Measurements from ENCODE around the gene C17orf50. TPM values are rescaled to one million over a fixed set of nuclear protein-coding genes. Genes with fewer than 3 reads are reported as not detected.

C17orf50 gene
- total and polyA plus RNA-seq, 2 donors from 2014 or later, result 0.41 TPM; not detected in 1

- Histone ChIP-seq H3K4me1 (ENCODE audit: control insufficient read depth in 2 of 3, insufficient read depth in 2 of 3, low read depth in 1 of 3, low read length in 3 of 3) (peaks cover 0 to 12% (median 5%) of the 10 kb centered on the region in 3 donors), H3K9me3 (ENCODE audit: control insufficient read depth in 2 of 3, insufficient read depth in 1 of 3, low read length in 3 of 3) (no peaks in the 10 kb centered on the region), H3K4me3 (ENCODE audit: low read length in 3 of 3) (no peak overlapping the region), H3K27ac (ENCODE audit: low read depth in 2 of 2, low read length in 2 of 2) (no peak overlapping the region), H3K27me3 (ENCODE audit: control insufficient read depth, insufficient read depth, low read length) (no peaks in the 10 kb centered on the region), H3K9ac (ENCODE audit: low read length in 3 of 3) (no peak overlapping the region), H3K36me3 (ENCODE audit: control insufficient read depth in 2 of 3, insufficient read depth in 3 of 3, low read length in 3 of 3) (no peaks in the 10 kb centered on the region)
- no peak for TF ChIP-seq CTCF (IDR thresholded peaks at IDR 0.05; ENCODE audit: borderline replicate concordance, extremely low read depth, insufficient read depth)
- no peak for FAIRE-seq
- DNase-seq, result no peak
- intact Hi-C loops (cut with DNase I), result no loop called here
Observed at GRCh38 chr17:35733366-35733765, 27.3 kb upstream of the C17orf50 start.

- intact Hi-C loops (cut with DNase I), result no loop called here
- H3K36me3 ChIP-seq (ENCODE audit: control insufficient read depth in 2 of 3, insufficient read depth in 3 of 3, low read length in 3 of 3), result no peaks in the 10 kb centered on the region
- H3K9ac ChIP-seq (ENCODE audit: low read length in 3 of 3), result no peak overlapping the region
- H3K9me3 ChIP-seq (ENCODE audit: control insufficient read depth in 2 of 3, insufficient read depth in 1 of 3, low read length in 3 of 3), result no peaks in the 10 kb centered on the region
- DNase-seq (no peak), FAIRE-seq (no peak)
- H3K27ac ChIP-seq (ENCODE audit: low read depth in 2 of 2, low read length in 2 of 2), result no peak overlapping the region
- TF ChIP-seq CTCF (IDR thresholded peaks at IDR 0.05; ENCODE audit: borderline replicate concordance, extremely low read depth, insufficient read depth), result no peak
- no peak overlapping the region for H3K4me3 ChIP-seq (ENCODE audit: low read length in 3 of 3)
- no peaks in the 10 kb centered on the region for H3K27me3 ChIP-seq (ENCODE audit: control insufficient read depth, insufficient read depth, low read length)
- H3K4me1 ChIP-seq (ENCODE audit: control insufficient read depth in 2 of 3, insufficient read depth in 2 of 3, low read depth in 1 of 3, low read length in 3 of 3), result peaks cover 0 to 12% (median 5%) of the 10 kb centered on the region in 3 donors
Observed at GRCh38 chr17:35734396-35734795, 26.3 kb upstream of the C17orf50 start.

GRCh38 chr17:35735036-35735805 lies 25.5 kb upstream of the C17orf50 start:
- peaks cover 0 to 12% (median 5%) of the 10 kb centered on the region in 3 donors for H3K4me1 ChIP-seq (ENCODE audit: control insufficient read depth in 2 of 3, insufficient read depth in 2 of 3, low read depth in 1 of 3, low read length in 3 of 3)
- intact Hi-C loops (cut with DNase I), result no loop called here
- H3K27ac ChIP-seq (ENCODE audit: low read depth in 2 of 2, low read length in 2 of 2), result no peak overlapping the region
- H3K27me3 ChIP-seq (ENCODE audit: control insufficient read depth, insufficient read depth, low read length), result no peaks in the 10 kb centered on the region
- no peaks in the 10 kb centered on the region for H3K9me3 ChIP-seq (ENCODE audit: control insufficient read depth in 2 of 3, insufficient read depth in 1 of 3, low read length in 3 of 3)
- no peaks in the 10 kb centered on the region for H3K36me3 ChIP-seq (ENCODE audit: control insufficient read depth in 2 of 3, insufficient read depth in 3 of 3, low read length in 3 of 3)
- no peak overlapping the region for H3K4me3 ChIP-seq (ENCODE audit: low read length in 3 of 3)
- H3K9ac ChIP-seq (ENCODE audit: low read length in 3 of 3), result no peak overlapping the region
- DNase-seq (peak in 1 of 5 donors; percentile 81), FAIRE-seq (no peak)
- TF ChIP-seq CTCF (IDR thresholded peaks at IDR 0.05; ENCODE audit: borderline replicate concordance, extremely low read depth, insufficient read depth), result no peak
